A549 (cell line): Measurements from ENCODE around the gene GATA2.

Experiments
- CBX2 ChIP-seq: fragments of 200-600 bp; sonication (generic); IDR thresholded peaks from 2 replicates; pipeline ENCODE4 v1.6.1; 2016; ENCODE audit warnings: low read depth, mild to moderate bottlenecking, borderline replicate concordance
- CHD4 ChIP-seq: fragments of 200-600 bp; sonication (generic); IDR thresholded peaks from 2 replicates; pipeline ENCODE4 v1.6.1; 2016; ENCODE audit warnings: antibody characterized with exemption, mild to moderate bottlenecking, borderline replicate concordance
- MAFK ChIP-seq: fragments of 450-650 bp; IDR thresholded peaks from 2 replicates; pipeline ENCODE4 v1.6.1; 2014; ENCODE audit not compliant: partially characterized antibody
- MYC ChIP-seq: IDR thresholded peaks from 2 replicates; pipeline ENCODE4 v1.6.1; 2012; ENCODE audit warnings: mild to moderate bottlenecking, inconsistent platforms, low read length, improper control_type of control experiment, borderline replicate concordance
- NFE2L2 ChIP-seq: fragments of 150-350 bp; conservative IDR thresholded peaks from 2 replicates; pipeline ENCODE4 v1.6.1; 2014; ENCODE audit warnings: low read length
- NR3C1 ChIP-seq: fragments of >200 bp; sonication (Bioruptor Twin); formaldehyde crosslinking; IDR thresholded peaks from 3 replicates; pipeline ENCODE4 v1.6.1; 2017
- POLR2A ChIP-seq: IDR thresholded peaks from 2 replicates; pipeline ENCODE4 v1.6.1; 2012; ENCODE audit warnings: mild to moderate bottlenecking, low read length
- RNF2 ChIP-seq: fragments of 200-600 bp; sonication (generic); IDR thresholded peaks from 2 replicates; pipeline ENCODE4 v1.6.1; 2016; ENCODE audit warnings: low read depth, mild to moderate bottlenecking, antibody characterized with exemption, moderate library complexity, borderline replicate concordance
- TF ChIP-seq, protein P1 (sequence below): fragments of >200 bp; sonication (Bioruptor Twin); formaldehyde crosslinking; IDR thresholded peaks from 3 replicates; pipeline ENCODE4 v1.5.1; 2016
- TF ChIP-seq, protein P2 (sequence below): IDR thresholded peaks from 2 replicates; pipeline ENCODE4 v1.6.1; 2012

DNA sequence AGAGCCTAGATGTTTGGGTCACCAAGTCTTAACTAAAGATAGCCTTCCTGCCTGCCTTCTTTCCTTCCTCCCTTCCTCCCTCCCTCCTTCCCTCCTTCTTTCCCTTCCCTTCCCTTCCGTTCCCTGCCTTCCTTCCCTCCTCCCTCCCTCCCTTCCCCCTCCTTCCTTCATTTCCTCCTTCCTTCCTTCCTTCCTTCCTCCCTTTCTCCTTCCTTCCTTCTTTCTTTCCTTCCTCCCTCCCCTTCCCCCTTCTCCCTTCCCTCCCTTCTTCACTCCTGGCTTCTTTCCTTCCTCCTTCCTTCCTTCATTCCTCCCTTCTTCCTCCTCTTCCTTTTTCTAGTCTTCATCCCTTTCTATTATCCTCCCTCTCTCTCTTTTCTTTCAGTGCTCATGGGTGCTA, 28.3 kb downstream of the GATA2 start:
- TF ChIP-seq, protein P1, sequence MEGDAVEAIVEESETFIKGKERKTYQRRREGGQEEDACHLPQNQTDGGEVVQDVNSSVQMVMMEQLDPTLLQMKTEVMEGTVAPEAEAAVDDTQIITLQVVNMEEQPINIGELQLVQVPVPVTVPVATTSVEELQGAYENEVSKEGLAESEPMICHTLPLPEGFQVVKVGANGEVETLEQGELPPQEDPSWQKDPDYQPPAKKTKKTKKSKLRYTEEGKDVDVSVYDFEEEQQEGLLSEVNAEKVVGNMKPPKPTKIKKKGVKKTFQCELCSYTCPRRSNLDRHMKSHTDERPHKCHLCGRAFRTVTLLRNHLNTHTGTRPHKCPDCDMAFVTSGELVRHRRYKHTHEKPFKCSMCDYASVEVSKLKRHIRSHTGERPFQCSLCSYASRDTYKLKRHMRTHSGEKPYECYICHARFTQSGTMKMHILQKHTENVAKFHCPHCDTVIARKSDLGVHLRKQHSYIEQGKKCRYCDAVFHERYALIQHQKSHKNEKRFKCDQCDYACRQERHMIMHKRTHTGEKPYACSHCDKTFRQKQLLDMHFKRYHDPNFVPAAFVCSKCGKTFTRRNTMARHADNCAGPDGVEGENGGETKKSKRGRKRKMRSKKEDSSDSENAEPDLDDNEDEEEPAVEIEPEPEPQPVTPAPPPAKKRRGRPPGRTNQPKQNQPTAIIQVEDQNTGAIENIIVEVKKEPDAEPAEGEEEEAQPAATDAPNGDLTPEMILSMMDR: no peak
- no peak for TF ChIP-seq RNF2
- no peak for TF ChIP-seq CBX2
- TF ChIP-seq NR3C1: no peak
- TF ChIP-seq POLR2A: no peak
- no peak for TF ChIP-seq MAFK
- no peak for TF ChIP-seq NFE2L2
- no peak for TF ChIP-seq MYC
- TF ChIP-seq, protein P2, sequence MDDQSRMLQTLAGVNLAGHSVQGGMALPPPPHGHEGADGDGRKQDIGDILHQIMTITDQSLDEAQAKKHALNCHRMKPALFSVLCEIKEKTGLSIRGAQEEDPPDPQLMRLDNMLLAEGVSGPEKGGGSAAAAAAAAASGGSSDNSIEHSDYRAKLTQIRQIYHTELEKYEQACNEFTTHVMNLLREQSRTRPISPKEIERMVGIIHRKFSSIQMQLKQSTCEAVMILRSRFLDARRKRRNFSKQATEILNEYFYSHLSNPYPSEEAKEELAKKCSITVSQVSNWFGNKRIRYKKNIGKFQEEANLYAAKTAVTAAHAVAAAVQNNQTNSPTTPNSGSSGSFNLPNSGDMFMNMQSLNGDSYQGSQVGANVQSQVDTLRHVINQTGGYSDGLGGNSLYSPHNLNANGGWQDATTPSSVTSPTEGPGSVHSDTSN: no peak
- TF ChIP-seq CHD4: no peak
